Stomach (tissue), 9 donors: Measurements from ENCODE around the gene PHF20. TPM values are rescaled to one million over a fixed set of nuclear protein-coding genes. Genes with fewer than 3 reads are reported as not detected.

Experiments
- DNase-seq, 2 donors: peaks; one replicate each; pipeline versions ENCODE4 v3.0.0 to v3.0.0-alpha.2; 2013 to 2019
- H3K27ac ChIP-seq, 5 donors: fragments of 200-600 bp in 4 of 5; sonication (generic) in 4 of 5; one replicate each; pipeline ENCODE4 v1.5.1; 2013 to 2019; ENCODE audit warnings: mild to moderate bottlenecking in 1 of 5, moderate library complexity in 1 of 5
- H3K27me3 ChIP-seq, 3 donors: fragments of 200-600 bp; sonication (generic); one replicate each; pipeline ENCODE4 v1.5.1; 2017 to 2019; ENCODE audit warnings: mixed run types in 1 of 3
- H3K36me3 ChIP-seq, 4 donors: fragments of 200-600 bp; sonication (generic); 1 replicate in 3 of 4; 2 replicates in 1 of 4; pipeline ENCODE4 v1.5.1; 2016 to 2019
- H3K4me1 ChIP-seq, 4 donors: fragments of 200-600 bp; sonication (generic); one replicate each; pipeline ENCODE4 v1.5.1; 2016 to 2019
- H3K4me3 ChIP-seq, 4 donors: fragments of 200-600 bp; sonication (generic) in 3 of 4; one replicate each; pipeline ENCODE4 v1.5.1; 2016 to 2019; ENCODE audit warnings: mild to moderate bottlenecking in 1 of 4
- H3K9me3 ChIP-seq, 4 donors: fragments of 200-600 bp; sonication (generic); one replicate each; pipeline ENCODE4 v1.5.1; 2016 to 2019
- EP300 ChIP-seq: sonication (generic); formaldehyde crosslinking; IDR thresholded peaks from one replicate; pipeline ENCODE4 v1.6.1; 2017; ENCODE audit warnings: antibody characterized with exemption
- POLR2A ChIP-seq, 4 donors: fragments of 450-650 bp; IDR thresholded peaks; one replicate each; pipeline ENCODE4 v1.6.1; 2016; ENCODE audit warnings: antibody characterized with exemption in 4 of 4, control low read depth in 2 of 4, mild to moderate bottlenecking in 1 of 4, moderate library complexity in 1 of 4
- POLR2AphosphoS5 ChIP-seq, 3 donors: sonication (generic); formaldehyde crosslinking; IDR thresholded peaks; one replicate each; pipeline ENCODE4 v1.6.1; 2016; ENCODE audit warnings: antibody characterized with exemption in 3 of 3
- WGBS, 5 donors: extraction: QIAGEN DNeasy Blood & Tissue Kit in 3 of 5; methylation state at CpG; one replicate each; pipeline versions ENCODE4 v1.1.5 to v1.1.7; 2013 to 2018; 5-methylcytosine and 5-hydroxymethylcytosine counted together
- intact Hi-C: fragments of 100-400 bp; cut with DNase I; formaldehyde crosslinking; loops from one replicate; pipeline ENCODE4 v1.15.1; 2023; ENCODE audit warnings: low total_unique reads
- polyA plus RNA-seq, 3 donors: library from polyadenylated mRNA; stranded (reverse); fragments of 200-250 nt; gene quantifications; one replicate each; pipeline ENCODE4 v1.2.3, GENCODE V29; 2013
- total RNA-seq, 5 donors: library from RNA; depleted of rRNA; stranded (reverse); fragments of >200 nt; gene quantifications; one replicate each; pipeline versions ENCODE4 v1.1.0 to v1.2.3, GENCODE V29; 2014 to 2016
- TF ChIP-seq, protein P1 (sequence below), 7 experiments: fragments of 450-650 bp in 4 of 7; fragments of 200-600 bp in 3 of 7; sonication (generic) in 3 of 7; IDR thresholded peaks; one replicate each; pipeline ENCODE4 v1.5.1; 2016 to 2019; ENCODE audit warnings: antibody characterized with exemption in 7 of 7, control low read depth in 2 of 7, mild to moderate bottlenecking in 1 of 7
- donor health status: healthy with polysubstance abuse.
- donor health status: Bipolar disorder and iron deficiency.
- donor health status: healthy.

Gene PHF20
- total and polyA plus RNA-seq, 8 donors = 18.3 to 135 (median 31.5) TPM

DNA sequence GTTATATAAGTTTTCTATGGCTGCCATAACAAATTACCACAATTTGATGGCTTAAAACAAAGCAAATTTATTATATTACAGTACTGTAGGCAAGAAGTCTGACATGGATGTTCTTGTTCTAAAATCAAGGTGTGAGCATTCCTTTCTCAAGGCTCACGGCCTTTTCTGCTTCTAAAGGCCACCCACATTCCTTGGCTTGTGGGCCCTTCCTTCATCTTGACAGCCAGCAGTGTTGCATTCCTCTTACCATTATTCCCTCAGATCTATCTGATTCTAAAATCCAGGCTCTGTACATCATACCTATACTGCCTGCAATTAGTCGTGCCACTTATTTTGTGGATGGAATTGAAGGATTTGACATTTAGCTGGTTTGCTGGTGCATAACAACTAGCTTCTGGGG is 200.2 kb downstream of the PHF20 start:
- Histone ChIP-seq H3K27ac (no peak overlapping the region), H3K9me3 (no peaks in the 10 kb centered on the region), H3K4me3 (no peak overlapping the region), H3K27me3 (no peaks in the 10 kb centered on the region), H3K36me3 (no peaks in the 10 kb centered on the region), H3K4me1 (no peaks in the 10 kb centered on the region)
- no peak for DNase-seq
- WGBS, 5 donors = 84 to 96% (median 95%) methylated on average over 2 of the region's 2 CpGs
- TF ChIP-seq POLR2A (IDR thresholded peaks at IDR 0.05) = no peak
- TF ChIP-seq EP300 = no peak
- TF ChIP-seq POLR2AphosphoS5 (IDR thresholded peaks at IDR 0.05) = no peak
- TF ChIP-seq, protein P1, sequence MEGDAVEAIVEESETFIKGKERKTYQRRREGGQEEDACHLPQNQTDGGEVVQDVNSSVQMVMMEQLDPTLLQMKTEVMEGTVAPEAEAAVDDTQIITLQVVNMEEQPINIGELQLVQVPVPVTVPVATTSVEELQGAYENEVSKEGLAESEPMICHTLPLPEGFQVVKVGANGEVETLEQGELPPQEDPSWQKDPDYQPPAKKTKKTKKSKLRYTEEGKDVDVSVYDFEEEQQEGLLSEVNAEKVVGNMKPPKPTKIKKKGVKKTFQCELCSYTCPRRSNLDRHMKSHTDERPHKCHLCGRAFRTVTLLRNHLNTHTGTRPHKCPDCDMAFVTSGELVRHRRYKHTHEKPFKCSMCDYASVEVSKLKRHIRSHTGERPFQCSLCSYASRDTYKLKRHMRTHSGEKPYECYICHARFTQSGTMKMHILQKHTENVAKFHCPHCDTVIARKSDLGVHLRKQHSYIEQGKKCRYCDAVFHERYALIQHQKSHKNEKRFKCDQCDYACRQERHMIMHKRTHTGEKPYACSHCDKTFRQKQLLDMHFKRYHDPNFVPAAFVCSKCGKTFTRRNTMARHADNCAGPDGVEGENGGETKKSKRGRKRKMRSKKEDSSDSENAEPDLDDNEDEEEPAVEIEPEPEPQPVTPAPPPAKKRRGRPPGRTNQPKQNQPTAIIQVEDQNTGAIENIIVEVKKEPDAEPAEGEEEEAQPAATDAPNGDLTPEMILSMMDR (IDR thresholded peaks at IDR 0.05) = no peak
- intact Hi-C loops = no loop called here

DNA sequence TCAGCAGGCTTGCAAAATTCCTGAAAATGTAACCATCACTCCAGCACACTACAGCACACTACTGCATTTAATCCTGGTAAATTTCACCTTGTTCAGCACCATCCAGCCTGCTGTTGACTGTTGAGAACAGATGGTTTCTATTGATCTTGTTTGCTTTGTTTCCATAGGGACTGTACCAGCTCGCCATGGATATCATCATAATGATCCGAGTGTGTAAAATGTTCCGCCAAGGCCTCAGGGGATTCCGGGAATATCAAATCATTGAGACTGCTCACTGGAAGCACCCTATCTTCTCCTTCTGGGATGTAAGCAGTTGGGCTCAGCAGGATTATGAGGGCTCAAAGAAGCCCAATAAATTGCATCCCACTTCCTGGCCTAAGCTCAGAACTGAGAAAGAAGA is 200.6 kb downstream of the PHF20 start:
- Histone ChIP-seq H3K4me1 (no peaks in the 10 kb centered on the region), H3K9me3 (no peaks in the 10 kb centered on the region), H3K4me3 (no peak overlapping the region), H3K27ac (no peak overlapping the region), H3K27me3 (no peaks in the 10 kb centered on the region), H3K36me3 (no peaks in the 10 kb centered on the region)
- intact Hi-C loops = no loop called here
- TF ChIP-seq POLR2A (IDR thresholded peaks at IDR 0.05) = no peak
- TF ChIP-seq, protein P1 (IDR thresholded peaks at IDR 0.05) = no peak
- TF ChIP-seq EP300 = no peak
- no peak for TF ChIP-seq POLR2AphosphoS5 (IDR thresholded peaks at IDR 0.05)
- WGBS, 5 donors = 74 to 91% (median 85%) methylated on average over 4 of the region's 4 CpGs
- peak in 1 of 2 donors; percentile 55 for DNase-seq

DNA sequence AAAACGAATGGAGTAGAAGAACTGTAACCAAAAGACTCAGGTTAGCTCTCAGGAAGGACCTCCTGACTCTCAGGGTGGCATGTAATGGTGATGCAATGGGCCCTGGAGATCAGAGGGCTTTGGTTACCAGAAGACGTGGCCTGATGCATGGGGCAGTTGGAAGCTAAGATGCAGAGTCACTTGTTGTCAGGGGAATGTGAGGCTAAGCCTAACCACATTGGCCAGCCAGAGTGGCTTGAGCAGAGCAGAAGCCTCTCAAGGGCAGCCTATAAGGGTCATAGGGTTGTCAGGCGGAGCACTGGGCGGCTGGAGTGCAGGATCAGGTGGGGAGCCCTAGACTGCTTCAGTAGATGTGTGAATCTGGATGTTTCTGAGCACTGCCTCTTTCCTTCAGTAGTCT is 202.4 kb downstream of the PHF20 start:
- WGBS, 5 donors = 73 to 86% (median 79%) methylated on average over 4 of the region's 4 CpGs
- no peak overlapping the region for H3K4me3 ChIP-seq
- intact Hi-C loops = no loop called here

DNA sequence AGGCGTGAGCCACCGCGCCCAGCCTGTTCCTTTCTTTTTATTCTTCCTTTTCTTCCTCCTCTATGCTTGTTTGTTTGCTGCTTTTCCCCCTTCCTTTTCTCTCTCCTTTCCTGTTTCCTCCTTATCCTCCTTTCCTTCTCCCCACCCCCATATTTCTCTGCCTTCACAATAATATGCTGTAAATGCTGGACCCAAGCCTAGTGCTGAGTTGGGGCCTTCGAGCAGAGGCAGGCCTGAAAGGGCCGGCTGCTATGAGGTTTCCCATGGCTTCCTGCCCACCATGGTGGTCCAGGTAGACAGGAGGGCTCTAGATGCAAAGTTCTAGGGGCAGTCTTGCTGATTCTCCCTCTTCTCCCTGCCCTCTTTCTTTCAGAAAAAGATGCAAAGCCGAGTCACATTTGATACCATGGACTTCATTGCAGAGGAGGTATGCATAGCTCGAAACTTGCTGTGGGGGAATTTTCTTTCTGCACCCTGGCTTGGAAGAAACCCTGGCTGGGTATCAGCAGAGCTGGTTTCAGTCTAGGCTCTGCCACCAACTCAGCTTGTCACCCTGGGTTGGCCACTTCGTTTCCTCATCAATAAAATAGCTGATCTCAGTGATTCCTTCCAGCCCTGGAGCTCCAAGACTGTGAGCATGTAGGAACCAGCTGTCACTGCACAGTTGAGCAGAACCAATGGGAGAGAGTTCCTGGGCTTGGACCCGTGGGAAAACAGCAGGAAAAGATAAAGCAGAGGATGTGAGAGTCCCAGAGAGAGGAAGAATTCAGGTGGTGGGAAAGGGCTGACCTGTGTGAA is 204.0 kb downstream of the PHF20 start:
- no peak for TF ChIP-seq POLR2A (IDR thresholded peaks at IDR 0.05)
- no peak for TF ChIP-seq POLR2AphosphoS5 (IDR thresholded peaks at IDR 0.05)
- TF ChIP-seq EP300 = no peak
- TF ChIP-seq, protein P1 (IDR thresholded peaks at IDR 0.05) = no peak
- no peak overlapping the region for H3K27ac ChIP-seq
- H3K4me1 ChIP-seq = no peaks in the 10 kb centered on the region
- DNase-seq = peak in 1 of 2 donors; percentile 17
- H3K27me3 ChIP-seq = no peaks in the 10 kb centered on the region
- H3K9me3 ChIP-seq = no peaks in the 10 kb centered on the region
- WGBS, 5 donors = 71 to 76% (median 75%) methylated on average over 9 of the region's 9 CpGs
- no peaks in the 10 kb centered on the region for H3K36me3 ChIP-seq
- intact Hi-C loops = no loop called here
- H3K4me3 ChIP-seq = no peak overlapping the region

More for the DNA sequence above, 202.4 kb downstream of the PHF20 start:
- Histone ChIP-seq H3K27me3 (no peaks in the 10 kb centered on the region), H3K9me3 (no peaks in the 10 kb centered on the region), H3K27ac (no peak overlapping the region), H3K36me3 (no peaks in the 10 kb centered on the region), H3K4me1 (no peaks in the 10 kb centered on the region)
- DNase-seq = no peak
- TF ChIP-seq EP300 (no peak), POLR2A (IDR thresholded peaks at IDR 0.05) (no peak), POLR2AphosphoS5 (IDR thresholded peaks at IDR 0.05) (no peak)
- TF ChIP-seq, protein P1 (IDR thresholded peaks at IDR 0.05) = no peak
